Activated T-helper 2 cell treated with anti-CD3 and anti-CD28 coated beads, Interferon-gamma antibody, Interleukin-2, Interleukin-4, amounts not matched to agents 10 μg/mL and 5 μg/mL and 100 μg/mL, durations not matched to agents 14 hours and 24 hours and 36 hours (primary cell): Measurements from ENCODE around the gene MDM2. TPM values are rescaled to one million over a fixed set of nuclear protein-coding genes. Genes with fewer than 3 reads are reported as not detected.
"Not testable (repeated sequence)": the region's sequence is repeated elsewhere in the genome, so short reads cannot be mapped to it uniquely, and the experiment has no call there.

Experiments used
- DNase-seq: peaks from one replicate; pipeline ENCODE4 v3.0.0; 2021; ENCODE audit warnings: low spot score
- H3K27ac Mint-ChIP-seq: one replicate; pipeline ENCODE4 v1.8.0; 2021; ENCODE audit warnings: mixed read lengths
- H3K27me3 Mint-ChIP-seq: one replicate; pipeline ENCODE4 v1.8.0; 2021; ENCODE audit warnings: low read depth, mixed read lengths
- H3K36me3 Mint-ChIP-seq: one replicate; pipeline ENCODE4 v1.8.0; 2021; ENCODE audit warnings: low read depth, mixed read lengths
- H3K4me1 Mint-ChIP-seq: one replicate; pipeline ENCODE4 v1.8.0; 2021; ENCODE audit warnings: low read depth, mixed read lengths
- H3K4me3 Mint-ChIP-seq: one replicate; pipeline ENCODE4 v1.8.0; 2021; ENCODE audit warnings: low read depth, mild to moderate bottlenecking, moderate library complexity, mixed read lengths
- H3K9me3 Mint-ChIP-seq: one replicate; pipeline ENCODE4 v1.8.0; 2021; ENCODE audit warnings: mixed read lengths
- intact Hi-C: fragments of 100-400 bp; cut with micrococcal nuclease; formaldehyde crosslinking; loops from one replicate; pipeline ENCODE4 v1.15.1; 2023
- total RNA-seq: library from RNA; stranded (reverse); gene quantifications from 2 replicates; pipeline ENCODE4 v1.2.3, GENCODE V29; 2022

The MDM2 gene
- total RNA-seq, 1 donor from 2014 or later: 180 TPM

- no peak for DNase-seq
- no peaks in the 10 kb centered on the region for H3K9me3 Mint-ChIP-seq
- intact Hi-C loops: loop anchor here (2.0 kb wide), 1 partner anchor 19 kb away; the partner anchor contains the start of gene MDM2
- H3K27ac Mint-ChIP-seq: no peak overlapping the region
- peaks cover 22% of the 10 kb centered on the region for H3K4me1 Mint-ChIP-seq
- H3K4me3 Mint-ChIP-seq: no peak overlapping the region
- peaks cover 82% of the 10 kb centered on the region for H3K36me3 Mint-ChIP-seq
- H3K27me3 Mint-ChIP-seq: no peaks in the 10 kb centered on the region
Measured at GRCh38 chr12:68827895-68828671, 20.1 kb downstream of the MDM2 start.

GRCh38 chr12:68828672-68829068 is 20.7 kb downstream of the MDM2 start:
- Mint-ChIP-seq H3K27ac (peak overlapping the region; percentile 5), H3K9me3 (no peaks in the 10 kb centered on the region), H3K36me3 (peaks cover 78% of the 10 kb centered on the region), H3K4me1 (peaks cover 19% of the 10 kb centered on the region), H3K27me3 (no peaks in the 10 kb centered on the region), H3K4me3 (no peak overlapping the region)
- DNase-seq: no peak
- intact Hi-C loops: no loop called here

GRCh38 chr12:68831272-68831671 is 23.3 kb downstream of the MDM2 start:
- Mint-ChIP-seq H3K9me3 (no peaks in the 10 kb centered on the region), H3K27me3 (no peaks in the 10 kb centered on the region), H3K4me1 (peaks cover 13% of the 10 kb centered on the region), H3K27ac (no peak overlapping the region), H3K4me3 (no peak overlapping the region), H3K36me3 (peaks cover 74% of the 10 kb centered on the region)
- DNase-seq: no peak
- intact Hi-C loops: loop anchor here (5.0 to 10.0 kb wide), 2 partner anchors 326 to 424 kb away; no protein-coding TSS in a partner anchor

- intact Hi-C loops: loop anchor here (5.0 to 10.0 kb wide), 2 partner anchors 325 to 423 kb away; no protein-coding TSS in a partner anchor
- H3K4me3 Mint-ChIP-seq: no peak overlapping the region
- no peaks in the 10 kb centered on the region for H3K9me3 Mint-ChIP-seq
- peaks cover 15% of the 10 kb centered on the region for H3K4me1 Mint-ChIP-seq
- H3K27ac Mint-ChIP-seq: no peak overlapping the region
- H3K27me3 Mint-ChIP-seq: no peaks in the 10 kb centered on the region
- H3K36me3 Mint-ChIP-seq: peaks cover 70% of the 10 kb centered on the region
- no peak for DNase-seq
Measured at GRCh38 chr12:68831751-68832503, 23.9 kb downstream of the MDM2 start.

DNA sequence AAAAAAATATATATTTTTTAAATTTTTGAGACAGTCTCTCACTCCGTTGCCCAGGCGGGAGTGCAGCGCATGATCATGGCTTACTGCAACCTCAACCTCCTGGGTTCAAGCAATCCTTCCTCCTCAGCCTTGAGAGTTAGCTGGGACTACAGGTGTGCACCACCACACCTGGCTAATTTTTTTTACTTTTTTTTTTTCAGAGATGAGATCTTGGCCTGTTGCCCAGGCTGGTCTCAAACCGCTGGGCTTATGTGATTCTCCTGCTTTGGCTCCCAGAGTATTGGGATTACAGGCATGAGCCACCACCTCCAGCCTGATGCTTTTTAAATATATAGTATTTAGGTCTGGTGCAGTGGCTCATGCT is 24.5 kb downstream of the MDM2 start:
- H3K27ac Mint-ChIP-seq: no peak overlapping the region
- no peaks in the 10 kb centered on the region for H3K9me3 Mint-ChIP-seq
- no peak overlapping the region for H3K4me3 Mint-ChIP-seq
- H3K4me1 Mint-ChIP-seq: peaks cover 13% of the 10 kb centered on the region
- no peak for DNase-seq
- no peaks in the 10 kb centered on the region for H3K27me3 Mint-ChIP-seq
- intact Hi-C loops: loop anchor here (5.0 to 10.0 kb wide), 2 partner anchors 325 to 422 kb away; no protein-coding TSS in a partner anchor
- H3K36me3 Mint-ChIP-seq: peaks cover 69% of the 10 kb centered on the region

DNA sequence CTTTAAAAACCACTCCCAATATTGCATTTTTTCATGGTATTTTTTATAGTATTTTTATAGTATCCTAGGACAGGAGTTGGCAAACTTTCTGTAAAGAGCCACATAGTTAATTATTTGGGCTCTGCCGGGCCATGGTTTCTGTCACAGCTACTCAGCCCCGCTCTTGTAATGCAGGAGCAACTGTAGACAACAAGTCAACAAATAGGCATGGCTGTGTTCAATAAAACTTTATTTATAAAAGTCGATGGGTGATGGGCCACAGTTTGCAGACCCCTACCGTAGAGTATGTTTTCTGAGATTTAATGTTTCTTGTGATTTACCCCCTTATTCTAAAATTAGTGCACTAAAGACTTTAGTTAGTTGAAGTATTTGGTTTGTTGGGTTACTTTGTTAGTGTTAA is 25.5 kb downstream of the MDM2 start:
- intact Hi-C loops: loop anchor here (5.0 to 10.0 kb wide), 2 partner anchors 324 to 421 kb away; no protein-coding TSS in a partner anchor
- DNase-seq: no peak
- H3K4me3 Mint-ChIP-seq: no peak overlapping the region
- peaks cover 69% of the 10 kb centered on the region for H3K36me3 Mint-ChIP-seq
- H3K9me3 Mint-ChIP-seq: no peaks in the 10 kb centered on the region
- no peak overlapping the region for H3K27ac Mint-ChIP-seq
- no peaks in the 10 kb centered on the region for H3K27me3 Mint-ChIP-seq
- H3K4me1 Mint-ChIP-seq: peaks cover 12% of the 10 kb centered on the region

GRCh38 chr12:68835333-68835908 is 27.4 kb downstream of the MDM2 start:
- Mint-ChIP-seq H3K36me3 (peaks cover 66% of the 10 kb centered on the region), H3K27me3 (no peaks in the 10 kb centered on the region), H3K27ac (no peak overlapping the region), H3K9me3 (no peaks in the 10 kb centered on the region), H3K4me1 (peaks cover 11% of the 10 kb centered on the region), H3K4me3 (no peak overlapping the region)
- DNase-seq: no peak
- intact Hi-C loops: loop anchor here (10.0 kb wide), 1 partner anchor 419 kb away; no protein-coding TSS in a partner anchor

GRCh38 chr12:68837215-68837614 is 29.2 kb downstream of the MDM2 start:
- Mint-ChIP-seq H3K27ac (no peak overlapping the region), H3K4me3 (no peak overlapping the region), H3K27me3 (no peaks in the 10 kb centered on the region), H3K9me3 (no peaks in the 10 kb centered on the region), H3K36me3 (peaks cover 66% of the 10 kb centered on the region), H3K4me1 (peaks cover 10% of the 10 kb centered on the region)
- no peak for DNase-seq
- intact Hi-C loops: loop anchor here (10.0 kb wide), 1 partner anchor 418 kb away; no protein-coding TSS in a partner anchor

- intact Hi-C loops: loop anchor here (10.0 kb wide), 1 partner anchor 417 kb away; no protein-coding TSS in a partner anchor
- no peak for DNase-seq
- Mint-ChIP-seq H3K4me1 (peaks cover 15% of the 10 kb centered on the region), H3K36me3 (peaks cover 67% of the 10 kb centered on the region), H3K4me3 (no peak overlapping the region), H3K27ac (no peak overlapping the region), H3K27me3 (no peaks in the 10 kb centered on the region), H3K9me3 (no peaks in the 10 kb centered on the region)
Measured at GRCh38 chr12:68838046-68838886, 30.3 kb downstream of the MDM2 start.

- peak overlapping the region; percentile 22 for H3K27ac Mint-ChIP-seq
- DNase-seq: no peak
- no peaks in the 10 kb centered on the region for H3K9me3 Mint-ChIP-seq
- intact Hi-C loops: loop anchor here (10.0 kb wide), 1 partner anchor 415 kb away; no protein-coding TSS in a partner anchor
- no peak overlapping the region for H3K4me3 Mint-ChIP-seq
- H3K27me3 Mint-ChIP-seq: no peaks in the 10 kb centered on the region
- H3K36me3 Mint-ChIP-seq: peaks cover 68% of the 10 kb centered on the region
- H3K4me1 Mint-ChIP-seq: peaks cover 15% of the 10 kb centered on the region
Measured at GRCh38 chr12:68839183-68840147, 31.5 kb downstream of the MDM2 start.

GRCh38 chr12:68841175-68841574 is 33.2 kb downstream of the MDM2 start:
- Mint-ChIP-seq H3K36me3 (peaks cover 61% of the 10 kb centered on the region), H3K4me1 (peaks cover 14% of the 10 kb centered on the region)
- H3K27me3 Mint-ChIP-seq, H3K4me3 Mint-ChIP-seq, intact Hi-C loops, H3K27ac Mint-ChIP-seq, H3K9me3 Mint-ChIP-seq, DNase-seq: not testable (repeated sequence)
